GM12801 (cell line): ENCODE results near the gene ARHGAP6.

Source experiments
- TF ChIP-seq, protein P1 (sequence below): IDR thresholded peaks from one replicate; pipeline ENCODE4 v1.5.1; 2011; ENCODE audit warnings: control low read depth; ENCODE audit not compliant: insufficient read length; ENCODE audit errors: extremely low read depth

The ARHGAP6 gene

GRCh38 chrX:11611161-11611560 lies 54.6 kb downstream of the ARHGAP6 start:
- TF ChIP-seq, protein P1, sequence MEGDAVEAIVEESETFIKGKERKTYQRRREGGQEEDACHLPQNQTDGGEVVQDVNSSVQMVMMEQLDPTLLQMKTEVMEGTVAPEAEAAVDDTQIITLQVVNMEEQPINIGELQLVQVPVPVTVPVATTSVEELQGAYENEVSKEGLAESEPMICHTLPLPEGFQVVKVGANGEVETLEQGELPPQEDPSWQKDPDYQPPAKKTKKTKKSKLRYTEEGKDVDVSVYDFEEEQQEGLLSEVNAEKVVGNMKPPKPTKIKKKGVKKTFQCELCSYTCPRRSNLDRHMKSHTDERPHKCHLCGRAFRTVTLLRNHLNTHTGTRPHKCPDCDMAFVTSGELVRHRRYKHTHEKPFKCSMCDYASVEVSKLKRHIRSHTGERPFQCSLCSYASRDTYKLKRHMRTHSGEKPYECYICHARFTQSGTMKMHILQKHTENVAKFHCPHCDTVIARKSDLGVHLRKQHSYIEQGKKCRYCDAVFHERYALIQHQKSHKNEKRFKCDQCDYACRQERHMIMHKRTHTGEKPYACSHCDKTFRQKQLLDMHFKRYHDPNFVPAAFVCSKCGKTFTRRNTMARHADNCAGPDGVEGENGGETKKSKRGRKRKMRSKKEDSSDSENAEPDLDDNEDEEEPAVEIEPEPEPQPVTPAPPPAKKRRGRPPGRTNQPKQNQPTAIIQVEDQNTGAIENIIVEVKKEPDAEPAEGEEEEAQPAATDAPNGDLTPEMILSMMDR: no peak

DNA sequence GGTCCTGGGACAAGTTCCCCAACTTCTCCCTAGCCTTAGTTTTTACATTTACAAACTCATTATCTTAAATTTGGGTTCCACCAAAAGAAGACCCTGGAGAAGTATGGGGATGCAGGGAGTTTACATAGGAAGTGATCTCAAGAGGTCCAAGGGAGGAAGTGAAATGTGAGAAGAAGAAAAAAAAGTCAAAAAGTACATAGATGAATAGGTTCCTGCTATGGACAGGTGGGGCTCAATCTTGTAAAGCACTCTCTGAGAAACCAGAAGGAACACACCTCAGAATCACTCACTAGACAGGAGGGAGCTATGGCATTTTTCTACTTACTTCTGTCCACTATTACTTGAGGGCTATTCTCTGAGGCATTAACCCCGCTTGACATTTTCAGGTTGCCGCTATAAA lies 56.6 kb downstream of the ARHGAP6 start:
- TF ChIP-seq, protein P1: no peak

- TF ChIP-seq, protein P1: no peak
Observed at GRCh38 chrX:11606408-11606807, 59.3 kb downstream of the ARHGAP6 start.

- TF ChIP-seq, protein P1: no peak
Observed at GRCh38 chrX:11600578-11600977, 65.1 kb downstream of the ARHGAP6 start.

DNA sequence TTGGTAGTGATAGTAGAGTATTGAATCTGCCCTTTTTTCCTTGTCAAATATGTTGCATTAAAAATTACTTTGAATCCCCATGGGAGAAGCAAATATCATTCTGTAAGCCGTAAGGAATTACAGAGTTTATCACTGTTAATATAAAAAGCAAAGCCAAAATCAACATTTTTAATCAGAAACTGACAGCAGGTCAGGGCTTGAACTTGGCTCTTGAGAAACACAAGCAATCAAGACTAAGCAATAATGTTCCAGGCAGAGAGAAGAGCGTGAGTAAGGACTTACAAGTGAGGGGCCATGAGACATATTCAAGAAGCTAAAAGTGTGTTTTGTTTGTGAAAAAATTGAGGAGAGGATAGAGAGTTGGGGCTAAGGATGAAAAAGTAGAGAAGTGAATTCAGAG lies 68.2 kb downstream of the ARHGAP6 start:
- TF ChIP-seq, protein P1: no peak

DNA sequence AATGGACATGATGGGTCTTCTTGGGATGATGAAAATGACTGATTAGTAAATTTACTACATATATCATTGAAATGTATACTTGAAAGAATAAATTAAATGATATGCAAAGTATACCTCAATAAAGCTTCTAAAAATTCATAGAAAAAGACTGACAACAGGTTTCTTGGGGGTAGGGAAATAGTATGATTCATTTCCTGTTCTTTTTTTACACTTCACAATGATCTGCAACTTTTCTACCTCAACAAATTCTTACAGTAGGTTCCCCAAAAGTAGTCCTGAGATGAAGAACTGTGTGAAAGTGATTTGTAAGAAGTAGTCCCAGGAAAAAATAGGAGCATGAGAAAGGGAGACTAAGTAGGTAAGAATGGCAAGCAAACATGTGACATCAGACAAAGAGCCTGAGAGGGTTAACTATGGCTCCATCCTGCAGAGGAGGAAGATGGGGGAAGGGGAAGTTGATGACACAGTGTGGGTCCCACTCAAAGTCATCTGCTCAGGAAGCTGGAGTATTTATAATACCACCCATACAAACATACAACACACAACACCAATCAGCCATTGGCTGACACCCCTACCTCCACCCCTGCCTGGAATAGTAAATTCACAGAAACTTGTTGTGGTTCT lies 73.9 kb downstream of the ARHGAP6 start:
- TF ChIP-seq, protein P1: no peak

GRCh38 chrX:11589641-11590040 lies 76.1 kb downstream of the ARHGAP6 start:
- TF ChIP-seq, protein P1: no peak

GRCh38 chrX:11588097-11588496 lies 77.6 kb downstream of the ARHGAP6 start:
- TF ChIP-seq, protein P1: no peak
